Neural progenitor cell (in vitro differentiated cells): ENCODE results near the gene MMD. TPM values are rescaled to one million over a fixed set of nuclear protein-coding genes. Genes with fewer than 3 reads are reported as not detected.
A peak's percentile ranks its signal among the peaks of the same experiment; 100 is the strongest.
"Not testable (repeated sequence)": the region's sequence is repeated elsewhere in the genome, so short reads cannot be mapped to it uniquely, and the experiment has no call there.

Experiments used
- DNase-seq: peaks from one replicate; pipeline ENCODE4 v3.0.0-alpha.2; 2016; ENCODE audit warnings: low spot score
- H2AFZ ChIP-seq: fragments of 200-600 bp; sonication (generic); replicated peaks from 2 replicates; pipeline ENCODE4 v1.6.1; 2016; ENCODE audit warnings: antibody characterized with exemption
- H3F3A ChIP-seq: fragments of 200-600 bp; sonication (generic); 2 replicates; pipeline ENCODE4 v1.6.1; 2016; ENCODE audit warnings: antibody characterized with exemption, low read depth
- H3K27ac ChIP-seq: fragments of 200-600 bp; sonication (generic); 2 replicates; pipeline ENCODE4 v1.5.1; 2016; ENCODE audit warnings: mild to moderate bottlenecking
- H3K27me3 ChIP-seq: fragments of 200-600 bp; sonication (generic); 2 replicates; pipeline ENCODE4 v1.6.1; 2016; ENCODE audit warnings: mild to moderate bottlenecking, moderate library complexity
- H3K36me3 ChIP-seq: fragments of 200-600 bp; sonication (generic); 2 replicates; pipeline ENCODE4 v1.5.1; 2016
- H3K4me1 ChIP-seq: fragments of 200-600 bp; sonication (generic); 2 replicates; pipeline ENCODE4 v1.6.1; 2016; ENCODE audit warnings: mixed run types
- H3K4me2 ChIP-seq: fragments of 200-600 bp; sonication (generic); 2 replicates; pipeline ENCODE4 v1.6.1; 2016
- H3K4me3 ChIP-seq: fragments of 200-600 bp; sonication (generic); 2 replicates; pipeline ENCODE4 v1.5.1; 2016
- H3K79me2 ChIP-seq: fragments of 200-600 bp; sonication (generic); 2 replicates; pipeline ENCODE4 v1.6.1; 2016; ENCODE audit warnings: low read depth
- H3K9ac ChIP-seq: fragments of 200-600 bp; sonication (generic); 2 replicates; pipeline ENCODE4 v1.6.1; 2016
- H3K9me3 ChIP-seq: fragments of 200-600 bp; sonication (generic); 2 replicates; pipeline ENCODE4 v1.5.1; 2016; ENCODE audit warnings: low read depth
- H4K20me1 ChIP-seq: fragments of 200-600 bp; sonication (generic); 2 replicates; pipeline ENCODE4 v1.6.1; 2016; ENCODE audit warnings: low read depth
- H3K27ac Mint-ChIP-seq: 3 replicates; pipeline ENCODE4 v1.8.0; 2021; ENCODE audit warnings: mixed read lengths
- H3K27me3 Mint-ChIP-seq: 2 replicates; pipeline ENCODE4 v1.8.0; 2022; ENCODE audit warnings: low read depth, mild to moderate bottlenecking, inconsistent platforms, moderate library complexity, mixed read lengths; ENCODE audit not compliant: insufficient read depth
- H3K36me3 Mint-ChIP-seq: 3 replicates; pipeline ENCODE4 v1.8.0; 2021; ENCODE audit warnings: mixed read lengths
- H3K4me1 Mint-ChIP-seq: 3 replicates; pipeline ENCODE4 v1.8.0; 2021; ENCODE audit warnings: mixed read lengths
- H3K4me3 Mint-ChIP-seq: 3 replicates; pipeline ENCODE4 v1.8.0; 2021; ENCODE audit warnings: mild to moderate bottlenecking, moderate library complexity, mixed read lengths
- H3K9me3 Mint-ChIP-seq: 3 replicates; pipeline ENCODE4 v1.8.0; 2020; ENCODE audit warnings: mixed read lengths
- EZH2 ChIP-seq: fragments of 200-600 bp; sonication (generic); IDR thresholded peaks from 2 replicates; pipeline ENCODE4 v1.6.1; 2017; ENCODE audit warnings: antibody characterized with exemption, mild to moderate bottlenecking, moderate library complexity
- EZH2phosphoT487 ChIP-seq: fragments of 200-600 bp; sonication (generic); IDR thresholded peaks from 2 replicates; pipeline ENCODE4 v1.6.1; 2017; ENCODE audit warnings: antibody characterized with exemption
- total RNA-seq: library from RNA; depleted of rRNA; stranded (reverse); fragments of >200 nt; gene quantifications from 2 replicates; pipeline ENCODE4 v1.2.3, GENCODE V29; 2015; ENCODE audit warnings: low replicate concordance
- TF ChIP-seq, protein P1 (sequence below): fragments of 200-600 bp; sonication (generic); IDR thresholded peaks from 2 replicates; pipeline ENCODE4 v1.5.1; 2017; ENCODE audit warnings: antibody characterized with exemption, mild to moderate bottlenecking

Gene MMD
- total RNA-seq, 1 donor from 2014 or later: 122 TPM

DNA sequence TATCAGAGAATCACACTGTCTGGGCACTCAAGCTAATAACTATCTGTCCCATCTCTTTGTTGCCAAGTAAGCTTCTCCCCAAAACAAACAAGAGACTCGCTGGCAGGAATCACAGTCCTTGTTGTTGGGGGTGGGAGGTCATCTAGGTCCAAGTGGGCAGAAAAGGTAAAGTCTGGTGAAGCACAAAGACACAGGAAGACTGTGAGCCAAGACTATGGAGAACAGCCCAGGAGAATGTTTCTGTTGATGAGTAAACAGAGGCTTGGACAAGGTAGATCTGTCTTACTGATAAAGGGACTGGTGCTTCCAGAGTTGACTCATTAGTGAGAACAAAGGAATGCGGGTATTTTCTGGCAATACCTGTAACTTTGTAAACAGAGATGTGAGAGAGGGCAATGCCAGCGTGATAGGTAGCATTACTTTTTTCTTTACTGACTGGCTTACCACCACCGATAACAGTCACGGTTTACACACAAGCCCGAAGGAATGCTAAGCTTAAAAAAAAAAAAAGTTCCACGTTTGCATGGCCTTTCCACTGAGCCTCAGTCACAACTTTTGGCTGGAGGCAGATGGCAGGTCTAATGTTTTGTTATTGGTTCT is 11.5 kb upstream of the MMD start:
- H3F3A ChIP-seq: peaks cover 20% of the 10 kb centered on the region
- no peak overlapping the region for H3K27ac ChIP-seq
- Mint-ChIP-seq H3K4me1 (peaks cover 24% of the 10 kb centered on the region), H3K27me3 (peaks cover 2% of the 10 kb centered on the region), H3K27ac (peak overlapping the region; percentile 22), H3K4me3 (no peak overlapping the region), H3K9me3 (peaks cover 2% of the 10 kb centered on the region), H3K36me3 (no peaks in the 10 kb centered on the region)
- no peak overlapping the region for H3K9ac ChIP-seq
- H3K4me3 ChIP-seq: no peak overlapping the region
- no peaks in the 10 kb centered on the region for H3K36me3 ChIP-seq
- no peak overlapping the region for H3K4me2 ChIP-seq
- H2AFZ ChIP-seq: peak overlapping the region; percentile 1
- peaks cover 15% of the 10 kb centered on the region for H3K4me1 ChIP-seq
- no peaks in the 10 kb centered on the region for H3K9me3 ChIP-seq
- no peaks in the 10 kb centered on the region for H3K79me2 ChIP-seq
- TF ChIP-seq, protein P1, sequence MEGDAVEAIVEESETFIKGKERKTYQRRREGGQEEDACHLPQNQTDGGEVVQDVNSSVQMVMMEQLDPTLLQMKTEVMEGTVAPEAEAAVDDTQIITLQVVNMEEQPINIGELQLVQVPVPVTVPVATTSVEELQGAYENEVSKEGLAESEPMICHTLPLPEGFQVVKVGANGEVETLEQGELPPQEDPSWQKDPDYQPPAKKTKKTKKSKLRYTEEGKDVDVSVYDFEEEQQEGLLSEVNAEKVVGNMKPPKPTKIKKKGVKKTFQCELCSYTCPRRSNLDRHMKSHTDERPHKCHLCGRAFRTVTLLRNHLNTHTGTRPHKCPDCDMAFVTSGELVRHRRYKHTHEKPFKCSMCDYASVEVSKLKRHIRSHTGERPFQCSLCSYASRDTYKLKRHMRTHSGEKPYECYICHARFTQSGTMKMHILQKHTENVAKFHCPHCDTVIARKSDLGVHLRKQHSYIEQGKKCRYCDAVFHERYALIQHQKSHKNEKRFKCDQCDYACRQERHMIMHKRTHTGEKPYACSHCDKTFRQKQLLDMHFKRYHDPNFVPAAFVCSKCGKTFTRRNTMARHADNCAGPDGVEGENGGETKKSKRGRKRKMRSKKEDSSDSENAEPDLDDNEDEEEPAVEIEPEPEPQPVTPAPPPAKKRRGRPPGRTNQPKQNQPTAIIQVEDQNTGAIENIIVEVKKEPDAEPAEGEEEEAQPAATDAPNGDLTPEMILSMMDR: no peak
- TF ChIP-seq EZH2phosphoT487: no peak
- DNase-seq: no peak
- H4K20me1 ChIP-seq: no peaks in the 10 kb centered on the region
- no peaks in the 10 kb centered on the region for H3K27me3 ChIP-seq

DNA sequence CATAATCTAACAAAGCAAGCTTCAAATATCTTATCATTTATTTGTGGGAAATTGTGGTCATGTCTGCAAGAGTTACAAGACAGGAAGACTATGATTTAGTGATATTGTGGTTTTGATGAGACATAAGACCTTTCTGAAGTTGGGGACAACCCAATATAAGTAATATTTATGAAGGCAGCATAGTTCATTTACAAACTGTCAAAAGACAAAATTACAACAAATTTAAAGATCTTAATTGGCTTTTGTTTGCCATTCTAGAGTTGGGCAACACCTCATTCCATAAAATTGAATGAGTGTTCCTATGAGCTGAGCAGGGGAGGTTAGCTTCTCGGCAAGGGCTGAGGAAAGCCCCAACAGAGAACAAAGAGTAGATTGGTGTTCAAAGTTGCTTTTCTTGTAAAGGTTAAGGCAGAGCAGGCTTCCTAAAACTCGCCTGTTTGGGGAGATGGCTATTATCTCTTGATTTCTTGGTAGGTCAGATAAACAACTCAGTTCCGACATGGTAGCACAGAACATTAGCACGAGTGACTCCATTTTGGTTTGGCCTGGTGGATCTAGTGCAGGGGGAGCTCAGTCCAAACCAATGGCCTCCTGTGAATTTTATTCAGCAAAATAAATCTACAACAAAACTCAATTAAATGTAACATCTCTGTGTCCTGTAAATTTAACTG is 10.9 kb upstream of the MMD start:
- H3F3A ChIP-seq: peaks cover 13% of the 10 kb centered on the region
- no peak overlapping the region for H3K27ac ChIP-seq
- H3K36me3 ChIP-seq: no peaks in the 10 kb centered on the region
- H3K4me2 ChIP-seq: no peak overlapping the region
- H2AFZ ChIP-seq: no peak overlapping the region
- no peaks in the 10 kb centered on the region for H3K79me2 ChIP-seq
- H4K20me1 ChIP-seq: no peaks in the 10 kb centered on the region
- Mint-ChIP-seq H3K4me3 (no peak overlapping the region), H3K27me3 (peaks cover 2% of the 10 kb centered on the region), H3K9me3 (peaks cover 2% of the 10 kb centered on the region), H3K4me1 (peaks cover 20% of the 10 kb centered on the region), H3K36me3 (no peaks in the 10 kb centered on the region), H3K27ac (no peak overlapping the region)
- no peaks in the 10 kb centered on the region for H3K9me3 ChIP-seq
- no peak overlapping the region for H3K4me3 ChIP-seq
- peaks cover 13% of the 10 kb centered on the region for H3K4me1 ChIP-seq
- TF ChIP-seq, protein P1: no peak
- TF ChIP-seq EZH2 (no peak), EZH2phosphoT487 (no peak)
- H3K27me3 ChIP-seq: no peaks in the 10 kb centered on the region
- no peak for DNase-seq
- H3K9ac ChIP-seq: no peak overlapping the region

DNA sequence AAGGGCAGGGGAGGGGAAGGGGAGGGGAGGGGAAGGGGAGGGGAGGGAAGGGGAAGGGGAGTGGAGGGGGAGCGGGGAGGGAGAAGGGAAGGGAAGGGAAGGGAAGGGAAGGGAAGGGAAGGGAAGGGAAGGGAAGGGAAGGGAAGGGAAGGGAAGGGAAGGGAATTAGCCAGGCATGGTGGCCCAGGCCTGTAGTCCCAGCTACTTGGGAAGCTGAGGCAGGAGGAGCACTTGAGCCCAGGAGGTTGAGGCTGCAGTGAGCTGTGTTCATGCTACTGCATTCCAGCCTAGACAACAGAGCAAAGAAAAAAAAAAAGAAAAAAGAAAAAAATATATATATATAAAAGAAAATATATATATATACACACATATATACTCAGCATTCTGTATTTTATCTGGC is 10.3 kb upstream of the MMD start:
- H3K79me2 ChIP-seq, H3K4me2 ChIP-seq, H4K20me1 ChIP-seq, H3K36me3 Mint-ChIP-seq, DNase-seq, H3K27ac Mint-ChIP-seq, H3F3A ChIP-seq, H3K4me1 ChIP-seq, H2AFZ ChIP-seq, H3K27me3 Mint-ChIP-seq, H3K9me3 ChIP-seq, H3K27me3 ChIP-seq, H3K27ac ChIP-seq, H3K4me3 Mint-ChIP-seq, H3K4me3 ChIP-seq, H3K9me3 Mint-ChIP-seq, H3K36me3 ChIP-seq, H3K9ac ChIP-seq: not testable (repeated sequence)
- peaks cover 15% of the 10 kb centered on the region for H3K4me1 Mint-ChIP-seq
